Naive thymus-derived CD4-positive, alpha-beta T cell (primary cell): Measurements from ENCODE around the gene ANKRD27. TPM values are rescaled to one million over a fixed set of nuclear protein-coding genes. Genes with fewer than 3 reads are reported as not detected.
"Not testable (repeated sequence)": the region's sequence is repeated elsewhere in the genome, so short reads cannot be mapped to it uniquely, and the experiment has no call there.

ENCODE experiments used
- ATAC-seq: fragments of 150-1000 bp; cut with Tn5 transposase; 2 replicates; pipeline ENCODE4 v1.10.0; 2021; ENCODE audit warnings: mild to moderate bottlenecking, moderate library complexity
- CTCF ChIA-PET: fragments of 350-600 bp; sonication (Branson Sonifier 250); formaldehyde crosslinking; loops from one replicate; lab custom pipeline; 2021; ENCODE audit warnings: antibody characterized with exemption; lab: Charles Lee
- POLR2A ChIA-PET: fragments of 350-600 bp; sonication (Branson Sonifier 250); formaldehyde crosslinking; loops from one replicate; lab custom pipeline; 2021; ENCODE audit warnings: antibody characterized with exemption, inconsistent platforms; lab: Charles Lee
- DNase-seq, 9 donors: peaks; one replicate each; pipeline versions ENCODE4 v3.0.0 to v3.0.0-alpha.2; 2020 to 2022; ENCODE audit warnings: mixed read lengths in 1 of 9
- H3K27ac ChIP-seq: one replicate; pipeline ENCODE4 v1.7.0; 2013; ENCODE audit warnings: mild to moderate bottlenecking, low read depth, low read length, moderate library complexity
- H3K27me3 ChIP-seq, 2 donors: one replicate each; pipeline ENCODE4 v1.7.0; 2013; ENCODE audit warnings: low read length in 2 of 2, mild to moderate bottlenecking in 2 of 2, moderate library complexity in 2 of 2; ENCODE audit not compliant: control insufficient read depth in 2 of 2, insufficient read depth in 2 of 2
- H3K36me3 ChIP-seq, 3 experiments: 1 replicate in 2 of 3; 2 replicates in 1 of 3; pipeline ENCODE4 v1.7.0; 2013; ENCODE audit warnings: low read length in 3 of 3, mild to moderate bottlenecking in 3 of 3, moderate library complexity in 1 of 3; ENCODE audit not compliant: insufficient read depth in 3 of 3, control insufficient read depth in 2 of 3
- H3K4me1 ChIP-seq, 2 donors: one replicate each; pipeline ENCODE4 v1.7.0; 2013; ENCODE audit warnings: low read length in 2 of 2, mild to moderate bottlenecking in 2 of 2, moderate library complexity in 1 of 2; ENCODE audit not compliant: control insufficient read depth in 2 of 2, insufficient read depth in 2 of 2
- H3K4me3 ChIP-seq: 2 replicates; pipeline ENCODE4 v1.7.0; 2013; ENCODE audit warnings: mild to moderate bottlenecking, low read length
- H3K9me3 ChIP-seq, 3 experiments: 1 replicate in 2 of 3; 2 replicates in 1 of 3; pipeline ENCODE4 v1.7.0; 2013; ENCODE audit warnings: low read length in 3 of 3; ENCODE audit not compliant: control insufficient read depth in 2 of 3
- H3K27ac Mint-ChIP-seq, 9 donors: one replicate each; pipeline ENCODE4 v1.8.0; 2020 to 2022; ENCODE audit warnings: mixed read lengths in 9 of 9, mild to moderate bottlenecking in 8 of 9, moderate library complexity in 5 of 9, inconsistent platforms in 2 of 9
- H3K27me3 Mint-ChIP-seq, 5 donors: one replicate each; pipeline ENCODE4 v1.8.0; 2021 to 2022; ENCODE audit warnings: mixed read lengths in 5 of 5, mild to moderate bottlenecking in 1 of 5
- H3K36me3 Mint-ChIP-seq, 5 donors: one replicate each; pipeline ENCODE4 v1.8.0; 2020 to 2022; ENCODE audit warnings: mixed read lengths in 5 of 5, mild to moderate bottlenecking in 3 of 5, inconsistent platforms in 1 of 5
- H3K4me1 Mint-ChIP-seq, 7 donors: one replicate each; pipeline ENCODE4 v1.8.0; 2020 to 2022; ENCODE audit warnings: mixed read lengths in 7 of 7, mild to moderate bottlenecking in 3 of 7, inconsistent platforms in 1 of 7
- H3K4me3 Mint-ChIP-seq, 10 donors: one replicate each; pipeline ENCODE4 v1.8.0; 2020 to 2022; ENCODE audit warnings: mild to moderate bottlenecking in 10 of 10, mixed read lengths in 10 of 10, moderate library complexity in 6 of 10, inconsistent platforms in 2 of 10
- H3K9me3 Mint-ChIP-seq, 11 donors: one replicate each; pipeline ENCODE4 v1.8.0; 2020 to 2022; ENCODE audit warnings: mixed read lengths in 11 of 11, mild to moderate bottlenecking in 4 of 11, inconsistent platforms in 1 of 11, moderate library complexity in 1 of 11
- intact Hi-C, 2 donors: fragments of 100-400 bp; cut with micrococcal nuclease; formaldehyde crosslinking; loops; one replicate each; pipeline ENCODE4 v1.15.1; 2023
- polyA plus RNA-seq, 2 donors: library from polyadenylated mRNA; unstranded; fragments of 300-500 nt; fragmentation: Illumina TruSeq; gene quantifications; one replicate each; pipeline ENCODE4 v1.2.3, GENCODE V29; 2021
- total RNA-seq, 6 experiments: library from RNA in 5 of 6; stranded (reverse) in 5 of 6; gene quantifications; 1 replicate in 5 of 6; 2 replicates in 1 of 6; pipeline ENCODE4 v1.2.3 and lab custom pipeline; 2021 to 2026

The ANKRD27 gene
- total and polyA plus RNA-seq, 7 experiments from 2014 or later, result 12.3 to 44.9 (median 31.9) TPM

DNA sequence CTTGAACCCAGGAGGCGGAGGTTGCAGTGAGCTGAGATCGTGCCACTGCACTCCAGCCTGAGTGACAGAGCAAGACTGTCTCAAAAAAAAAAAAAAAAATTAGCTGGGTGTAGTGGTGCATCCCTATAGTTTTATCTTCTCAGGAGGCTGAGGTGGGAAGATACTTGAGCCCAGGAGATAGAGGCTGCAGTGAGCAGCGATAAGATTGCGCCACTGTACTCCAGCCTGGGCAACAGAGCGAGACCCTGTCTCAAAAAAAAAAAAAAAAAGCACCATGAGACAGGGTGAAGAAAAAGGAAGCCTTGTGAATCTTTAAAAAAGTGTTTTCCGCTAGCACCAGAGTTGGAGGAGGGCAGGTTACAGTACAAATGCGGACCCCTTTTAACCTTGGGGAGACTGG lies 41.2 kb upstream of the ANKRD27 start:
- H3K36me3 Mint-ChIP-seq, result peaks cover 0 to 20% (median 13%) of the 10 kb centered on the region in 5 donors
- H3K27ac Mint-ChIP-seq, H3K27me3 Mint-ChIP-seq, H3K4me1 Mint-ChIP-seq, DNase-seq, intact Hi-C loops, H3K27me3 ChIP-seq, H3K4me3 Mint-ChIP-seq, H3K4me1 ChIP-seq, H3K9me3 Mint-ChIP-seq, H3K4me3 ChIP-seq, ATAC-seq, H3K9me3 ChIP-seq, H3K27ac ChIP-seq: not testable (repeated sequence)
- peaks cover 0 to 12% (median 0%) of the 10 kb centered on the region in 3 experiments for H3K36me3 ChIP-seq
- POLR2A ChIA-PET, result interaction anchor here (0.7 kb wide), 1 partner anchor 53 kb away, joined by 3 read pairs; no protein-coding TSS in a partner anchor
- CTCF ChIA-PET, result interaction anchor here (0.8 kb wide), 1 partner anchor 147 kb away, joined by 3 read pairs; no protein-coding TSS in a partner anchor

GRCh38 chr19:32711747-32712146 lies 36.8 kb upstream of the ANKRD27 start:
- Histone ChIP-seq H3K36me3 (peaks cover 0 to 19% (median 0%) of the 10 kb centered on the region in 3 experiments), H3K27ac (no peak overlapping the region), H3K27me3 (no peaks in the 10 kb centered on the region), H3K4me1 (no peaks in the 10 kb centered on the region), H3K9me3 (no peaks in the 10 kb centered on the region), H3K4me3 (no peak overlapping the region)
- Mint-ChIP-seq H3K36me3 (peaks cover 0 to 35% (median 20%) of the 10 kb centered on the region in 5 donors), H3K4me3 (no peak overlapping the region), H3K4me1 (peaks cover 9 to 22% (median 15%) of the 10 kb centered on the region in 7 donors), H3K9me3 (no peaks in the 10 kb centered on the region), H3K27me3 (no peaks in the 10 kb centered on the region), H3K27ac (no peak overlapping the region)
- ChIA-PET POLR2A (no interaction called here), CTCF (interaction anchor here (0.6 kb wide), 1 partner anchor 33 kb away, joined by 3 read pairs; no protein-coding TSS in a partner anchor)
- no peak for ATAC-seq
- intact Hi-C loops, result no loop called here
- DNase-seq, result no peak

DNA sequence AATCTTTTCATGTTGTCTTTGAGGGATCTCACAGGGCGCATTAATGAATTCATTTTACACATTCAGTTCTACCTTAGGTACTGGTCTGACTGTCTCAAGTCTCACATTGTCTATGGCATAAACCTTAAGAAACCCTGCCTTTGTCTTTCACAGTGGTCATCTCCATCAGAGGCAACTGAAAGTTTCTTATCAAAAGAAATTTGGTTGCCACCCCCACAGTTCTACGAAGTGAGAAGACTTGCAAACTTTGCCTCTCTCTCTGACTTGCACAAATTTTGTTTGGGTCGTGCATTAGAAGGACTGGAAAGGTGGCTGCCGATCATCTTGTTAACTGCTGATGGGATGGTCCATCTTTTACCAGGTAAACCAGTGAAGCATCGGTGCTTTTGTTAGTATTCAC lies 34.1 kb upstream of the ANKRD27 start:
- peak overlapping the region in 3 of 10 donors; percentile 11 to 16 (median 15) for H3K4me3 Mint-ChIP-seq
- CTCF ChIA-PET, result no interaction called here

GRCh38 chr19:32708457-32708856 lies 33.5 kb upstream of the ANKRD27 start:
- H3K27ac Mint-ChIP-seq, result peak overlapping the region in 6 of 9 donors; percentile 15 to 64 (median 52)
- Histone ChIP-seq H3K4me1 (no peaks in the 10 kb centered on the region), H3K9me3 (peaks cover 0 to 4% (median 3%) of the 10 kb centered on the region in 3 experiments), H3K27ac (no peak overlapping the region), H3K27me3 (no peaks in the 10 kb centered on the region), H3K36me3 (peaks cover 0 to 21% (median 0%) of the 10 kb centered on the region in 3 experiments), H3K4me3 (no peak overlapping the region)
- peaks cover 0 to 13% (median 6%) of the 10 kb centered on the region in 11 donors for H3K9me3 Mint-ChIP-seq
- ChIA-PET POLR2A (interaction anchor here (0.5 to 0.7 kb wide), 3 partner anchors 15 to 235 kb away, joined by 3 to 4 read pairs (median 3); no protein-coding TSS in a partner anchor), CTCF (interaction anchor here (0.7 kb wide), 1 partner anchor 48 kb away, joined by 3 read pairs; no protein-coding TSS in a partner anchor)
- ATAC-seq, result peak; percentile 57
- DNase-seq, result peak in 4 of 9 donors; percentile 10 to 31 (median 29)
- intact Hi-C loops, result loop anchor here in 1 of 2 donors (1.0 kb wide), 1 partner anchor 15 kb away; no protein-coding TSS in a partner anchor
- H3K27me3 Mint-ChIP-seq, result no peaks in the 10 kb centered on the region
- peak overlapping the region in 4 of 10 donors; percentile 0 to 37 (median 24) for H3K4me3 Mint-ChIP-seq
- H3K36me3 Mint-ChIP-seq, result peaks cover 4 to 46% (median 32%) of the 10 kb centered on the region in 5 donors
- peaks cover 9 to 24% (median 20%) of the 10 kb centered on the region in 7 donors for H3K4me1 Mint-ChIP-seq

More for the DNA sequence above, 34.1 kb upstream of the ANKRD27 start:
- H3K9me3 ChIP-seq, result peaks cover 0 to 3% (median under 1%) of the 10 kb centered on the region in 3 experiments
- intact Hi-C loops, result no loop called here
- no peak overlapping the region for H3K4me3 ChIP-seq
- H3K4me1 ChIP-seq, result no peaks in the 10 kb centered on the region
- H3K36me3 Mint-ChIP-seq, result peaks cover 4 to 42% (median 31%) of the 10 kb centered on the region in 5 donors
- peaks cover 0 to 21% (median 0%) of the 10 kb centered on the region in 3 experiments for H3K36me3 ChIP-seq
- H3K27ac ChIP-seq, result no peak overlapping the region
- POLR2A ChIA-PET, result interaction anchor here (0.5 to 0.6 kb wide), 2 partner anchors 15 to 234 kb away, joined by 3 to 4 read pairs; no protein-coding TSS in a partner anchor
- H3K4me1 Mint-ChIP-seq, result peaks cover 9 to 24% (median 20%) of the 10 kb centered on the region in 7 donors
- H3K27ac Mint-ChIP-seq, result peak overlapping the region in 4 of 9 donors; percentile 15 to 64 (median 58)
- no peaks in the 10 kb centered on the region for H3K27me3 Mint-ChIP-seq
- no peaks in the 10 kb centered on the region for H3K27me3 ChIP-seq
- ATAC-seq (no peak), DNase-seq (no peak)
- H3K9me3 Mint-ChIP-seq, result peaks cover 0 to 9% (median 4%) of the 10 kb centered on the region in 11 donors

GRCh38 chr19:32704006-32704405 lies 29.0 kb upstream of the ANKRD27 start:
- Mint-ChIP-seq H3K9me3 (peaks cover 0 to 30% (median 12%) of the 10 kb centered on the region in 11 donors), H3K27ac (peak overlapping the region in 1 of 9 donors; percentile 37), H3K4me1 (peaks cover 15 to 36% (median 30%) of the 10 kb centered on the region in 7 donors), H3K36me3 (peaks cover 6 to 71% (median 44%) of the 10 kb centered on the region in 5 donors)
- H3K4me1 ChIP-seq, POLR2A ChIA-PET, H3K27me3 ChIP-seq, H3K9me3 ChIP-seq, CTCF ChIA-PET, ATAC-seq, H3K27me3 Mint-ChIP-seq, H3K27ac ChIP-seq, DNase-seq, intact Hi-C loops, H3K4me3 Mint-ChIP-seq, H3K4me3 ChIP-seq: not testable (repeated sequence)
- peaks cover 0 to 14% (median 0%) of the 10 kb centered on the region in 3 experiments for H3K36me3 ChIP-seq

- DNase-seq, result no peak
- intact Hi-C loops, result no loop called here
- peaks cover 0 to 34% (median 13%) of the 10 kb centered on the region in 11 donors for H3K9me3 Mint-ChIP-seq
- ChIA-PET POLR2A (interaction anchor here (0.5 kb wide), 1 partner anchor 9 kb away, joined by 4 read pairs; no protein-coding TSS in a partner anchor), CTCF (no interaction called here)
- H3K36me3 Mint-ChIP-seq, result peaks cover 22 to 83% (median 58%) of the 10 kb centered on the region in 5 donors
- H3K4me1 ChIP-seq, result no peaks in the 10 kb centered on the region
- H3K27me3 ChIP-seq, result no peaks in the 10 kb centered on the region
- ATAC-seq, result no peak
- no peak overlapping the region for H3K4me3 Mint-ChIP-seq
- peaks cover 20 to 43% (median 31%) of the 10 kb centered on the region in 7 donors for H3K4me1 Mint-ChIP-seq
- peaks cover 0 to 4% (median 3%) of the 10 kb centered on the region in 3 experiments for H3K9me3 ChIP-seq
- peaks cover 0 to 23% (median 0%) of the 10 kb centered on the region in 3 experiments for H3K36me3 ChIP-seq
- H3K27ac Mint-ChIP-seq, result no peak overlapping the region
- H3K27me3 Mint-ChIP-seq, result no peaks in the 10 kb centered on the region
- no peak overlapping the region for H3K4me3 ChIP-seq
- no peak overlapping the region for H3K27ac ChIP-seq
Observed at GRCh38 chr19:32702010-32702409, 27.0 kb upstream of the ANKRD27 start.
